H1 (cell line): ENCODE data around the gene GABRG3. TPM values are rescaled to one million over a fixed set of nuclear protein-coding genes. Genes with fewer than 3 reads are reported as not detected.

ENCODE experiments used
- CTCF ChIA-PET: fragments of 300-600 bp; sonication (Branson Sonifier 250); formaldehyde crosslinking; loops from one replicate; lab custom pipeline; 2021; ENCODE audit not compliant: partially characterized antibody; lab: Charles Lee
- POLR2A ChIA-PET: fragments of 300-600 bp; sonication (Branson Sonifier 250); formaldehyde crosslinking; loops from one replicate; lab custom pipeline; 2021; ENCODE audit warnings: inconsistent platforms; ENCODE audit not compliant: partially characterized antibody; lab: Charles Lee
- DNase-seq, 2 experiments: peaks; one replicate each; pipeline versions ENCODE4 v3.0.0 to v3.0.0-alpha.2; 2010 to 2022; ENCODE audit warnings: low spot score in 2 of 2, low read depth in 1 of 2, mixed read lengths in 1 of 2
- FAIRE-seq: peaks from 2 replicates; lab custom pipeline; 2011; peaks lifted over from hg19 to GRCh38; lab: Jason Lieb, UNC
- H2AFZ ChIP-seq: 2 replicates; pipeline ENCODE4 v1.8.1; 2012; ENCODE audit warnings: low read length, inconsistent platforms
- H2AK5ac ChIP-seq: 2 replicates; pipeline ENCODE4 v1.6.1; 2013; ENCODE audit warnings: low read depth, low read length
- H2BK120ac ChIP-seq: replicated peaks from 2 replicates; pipeline ENCODE3; 2013; ENCODE audit warnings: low read depth, low read length, inconsistent platforms
- H2BK12ac ChIP-seq: 2 replicates; pipeline ENCODE4 v1.6.1; 2013; ENCODE audit warnings: low read depth, low read length
- H2BK15ac ChIP-seq: 2 replicates; pipeline ENCODE4 v1.6.1; 2013; ENCODE audit warnings: low read length
- H2BK20ac ChIP-seq: 2 replicates; pipeline ENCODE4 v1.6.1; 2013; ENCODE audit warnings: low read length
- H2BK5ac ChIP-seq: 2 replicates; pipeline ENCODE4 v1.6.1; 2013; ENCODE audit warnings: low read depth, low read length
- H3K14ac ChIP-seq: 2 replicates; pipeline ENCODE4 v1.6.1; 2013; ENCODE audit warnings: inconsistent platforms; ENCODE audit not compliant: insufficient read length
- H3K18ac ChIP-seq: 2 replicates; pipeline ENCODE4 v1.6.1; 2013; ENCODE audit warnings: low read length; ENCODE audit errors: extremely low read depth
- H3K23ac ChIP-seq: 2 replicates; pipeline ENCODE4 v1.6.1; 2013; ENCODE audit warnings: inconsistent platforms; ENCODE audit not compliant: insufficient read length
- H3K23me2 ChIP-seq: 2 replicates; pipeline ENCODE4 v1.6.1; 2013; ENCODE audit warnings: low read depth, low read length
- H3K27ac ChIP-seq: 2 replicates; pipeline ENCODE4 v1.6.1; 2011; ENCODE audit warnings: low read depth, low read length, inconsistent platforms
- H3K27me3 ChIP-seq, 4 experiments: replicated peaks in 1 of 4; 1 replicate in 1 of 4; 2 replicates in 3 of 4; pipeline versions ENCODE4 v1.6.1 to v1.8.1; 2011 to 2013; ENCODE audit warnings: low read length in 3 of 4, mild to moderate bottlenecking in 3 of 4, inconsistent platforms in 2 of 4, mixed read lengths in 2 of 4, moderate library complexity in 1 of 4; ENCODE audit not compliant: control insufficient read depth in 3 of 4, insufficient read depth in 3 of 4; ENCODE audit errors: extremely low read depth in 1 of 4
- H3K36me3 ChIP-seq, 4 experiments: 2 replicates each; pipeline versions ENCODE4 v1.6.1 to v1.8.1; 2011 to 2013; ENCODE audit warnings: mild to moderate bottlenecking in 4 of 4, low read length in 3 of 4, moderate library complexity in 2 of 4, control low read depth in 1 of 4, inconsistent platforms in 1 of 4; ENCODE audit not compliant: insufficient read depth in 4 of 4, control insufficient read depth in 2 of 4
- H3K4ac ChIP-seq: replicated peaks from 2 replicates; pipeline ENCODE3; 2013; ENCODE audit warnings: low read length, low read depth, mixed read lengths, inconsistent platforms; ENCODE audit not compliant: insufficient read length
- H3K4me1 ChIP-seq, 4 experiments: replicated peaks in 1 of 4; 1 replicate in 1 of 4; 2 replicates in 3 of 4; pipeline versions ENCODE4 v1.6.1 to v1.8.1; 2011 to 2013; ENCODE audit warnings: low read length in 3 of 4, inconsistent platforms in 2 of 4, mixed read lengths in 1 of 4; ENCODE audit not compliant: insufficient read depth in 4 of 4, control insufficient read depth in 3 of 4
- H3K4me2 ChIP-seq, 2 experiments: 2 replicates each; pipeline versions ENCODE4 v1.6.1 to v1.8.1; 2011 to 2013; ENCODE audit warnings: low read depth in 2 of 2, low read length in 2 of 2, control low read depth in 1 of 2, inconsistent platforms in 1 of 2, mild to moderate bottlenecking in 1 of 2; ENCODE audit not compliant: insufficient read depth in 1 of 2
- H3K4me3 ChIP-seq, 4 experiments: fragments of 200-600, 300-600 bp in 1 of 4; sonication (generic), shearing (Covaris generic), sonication (Bioruptor Twin) in 1 of 4; 2 replicates each; pipeline versions ENCODE4 v1.5.1 to v1.8.1; 2011 to 2016; ENCODE audit warnings: low read length in 4 of 4, low read depth in 3 of 4, control low read depth in 2 of 4, inconsistent platforms in 2 of 4, mild to moderate bottlenecking in 2 of 4, mixed read lengths in 1 of 4, moderate library complexity in 1 of 4; ENCODE audit not compliant: insufficient read depth in 2 of 4; ENCODE audit errors: extremely low read depth in 1 of 4
- H3K56ac ChIP-seq: replicated peaks from 2 replicates; pipeline ENCODE3; 2013; ENCODE audit warnings: low read depth, mild to moderate bottlenecking, mixed read lengths, low read length, inconsistent platforms; ENCODE audit not compliant: insufficient read length
- H3K79me1 ChIP-seq: 2 replicates; pipeline ENCODE4 v1.6.1; 2013; ENCODE audit warnings: low read depth, low read length, control low read depth
- H3K79me2 ChIP-seq, 2 experiments: 2 replicates each; pipeline versions ENCODE4 v1.6.1 to v1.8.1; 2012 to 2013; ENCODE audit warnings: low read length in 2 of 2, mild to moderate bottlenecking in 2 of 2, inconsistent platforms in 1 of 2; ENCODE audit not compliant: insufficient read depth in 2 of 2, control insufficient read depth in 1 of 2
- H3K9ac ChIP-seq, 4 experiments: replicated peaks in 1 of 4; 1 replicate in 1 of 4; 2 replicates in 3 of 4; pipeline versions ENCODE4 v1.6.1 to v1.8.1; 2011 to 2013; ENCODE audit warnings: low read depth in 3 of 4, low read length in 3 of 4, control low read depth in 2 of 4, mild to moderate bottlenecking in 2 of 4, moderate library complexity in 2 of 4, inconsistent platforms in 1 of 4; ENCODE audit errors: extremely low read depth in 1 of 4
- H3K9me3 ChIP-seq, 2 experiments: 2 replicates each; pipeline versions ENCODE4 v1.6.1 to v1.8.1; 2012 to 2013; ENCODE audit warnings: mild to moderate bottlenecking in 2 of 2, moderate library complexity in 2 of 2, control low read depth in 1 of 2, inconsistent platforms in 1 of 2, low read depth in 1 of 2, low read length in 1 of 2, mixed read lengths in 1 of 2; ENCODE audit not compliant: insufficient read depth in 2 of 2
- H4K20me1 ChIP-seq, 2 experiments: replicated peaks in 1 of 2; 2 replicates each; pipeline versions ENCODE3 to v1.8.1; 2011 to 2013; ENCODE audit warnings: inconsistent platforms in 2 of 2, low read length in 2 of 2, mild to moderate bottlenecking in 1 of 2; ENCODE audit not compliant: insufficient read depth in 2 of 2, control insufficient read depth in 1 of 2
- H4K5ac ChIP-seq: 2 replicates; pipeline ENCODE4 v1.6.1; 2013; ENCODE audit warnings: low read length, low read depth, mixed read lengths, inconsistent platforms; ENCODE audit not compliant: insufficient read length
- H4K8ac ChIP-seq: 2 replicates; pipeline ENCODE4 v1.8.0; 2013; ENCODE audit warnings: mild to moderate bottlenecking, moderate library complexity, low read length, inconsistent platforms; ENCODE audit not compliant: insufficient read depth; ENCODE audit errors: extremely low read depth
- H4K91ac ChIP-seq: replicated peaks from 2 replicates; pipeline ENCODE3; 2013; ENCODE audit warnings: low read length, mixed read lengths, inconsistent platforms; ENCODE audit not compliant: insufficient read length
- CHD1 ChIP-seq: IDR thresholded peaks from 2 replicates; pipeline ENCODE4 v1.6.1; 2012; ENCODE audit warnings: low read depth, low read length, improper control_type of control experiment
- EGR1 ChIP-seq: IDR thresholded peaks from 2 replicates; pipeline ENCODE4 v1.6.1; 2011; ENCODE audit warnings: low read depth, low read length, borderline replicate concordance
- GTF2F1 ChIP-seq: IDR thresholded peaks from 2 replicates; pipeline ENCODE4 v1.6.1; 2012; ENCODE audit warnings: low read depth, low read length, improper control_type of control experiment, borderline replicate concordance
- HDAC6 ChIP-seq: IDR thresholded peaks from one replicate; pipeline ENCODE4 v1.7.1; 2012; ENCODE audit warnings: low read depth, mild to moderate bottlenecking, inconsistent platforms, low read length, moderate library complexity
- POU5F1 ChIP-seq: IDR thresholded peaks from 2 replicates; pipeline ENCODE4 v1.6.1; 2011; ENCODE audit warnings: low read depth, mild to moderate bottlenecking, low read length, moderate library complexity
- RFX5 ChIP-seq: IDR thresholded peaks from 2 replicates; pipeline ENCODE4 v1.6.1; 2011; ENCODE audit warnings: low read depth, low read length, improper control_type of control experiment, borderline replicate concordance
- RNF2 ChIP-seq: fragments of 200-900, 300-1000 bp; sonication (generic); IDR thresholded peaks from 2 replicates; pipeline ENCODE4 v1.7.1; 2016; ENCODE audit warnings: borderline replicate concordance, low read depth, mild to moderate bottlenecking, antibody characterized with exemption, low read length; ENCODE audit not compliant: poor library complexity, severe bottlenecking; ENCODE audit errors: missing control alignments
- SAP30 ChIP-seq: fragments of 300-600 bp; sonication (generic); IDR thresholded peaks from 2 replicates; pipeline ENCODE4 v1.7.1; 2012; ENCODE audit warnings: low read length, moderate library complexity, mild to moderate bottlenecking, inconsistent platforms; ENCODE audit not compliant: insufficient read depth, insufficient replicate concordance
- TAF7 ChIP-seq: optimal IDR thresholded peaks from 2 replicates; pipeline ENCODE3; 2011; ENCODE audit warnings: low read depth, mild to moderate bottlenecking, inconsistent platforms, low read length, moderate library complexity, borderline replicate concordance
- USF2 ChIP-seq: IDR thresholded peaks from 2 replicates; pipeline ENCODE4 v1.6.1; 2011; ENCODE audit warnings: low read length, improper control_type of control experiment
- YY1 ChIP-seq: IDR thresholded peaks from 2 replicates; pipeline ENCODE4 v1.6.1; 2011; ENCODE audit warnings: low read depth, mild to moderate bottlenecking, low read length
- ZNF274 ChIP-seq: IDR thresholded peaks from 2 replicates; pipeline ENCODE4 v1.7.0; 2012; ENCODE audit warnings: low read length, borderline replicate concordance; ENCODE audit errors: extremely low read depth
- whole genome bisulfite sequencing, 2 experiments: shearing (Covaris generic) in 1 of 2; methylation state at CpG; one replicate each; pipeline versions ENCODE4 v1.1.6 to v1.1.7; 2013 to 2015; ENCODE audit warnings: low lambda C conversion rate in 2 of 2, mixed read lengths in 2 of 2, inconsistent platforms in 1 of 2, low coverage in 1 of 2, missing lambda C conversion rate in 1 of 2; ENCODE audit not compliant: insufficient replicate concordance in 2 of 2, insufficient coverage in 1 of 2, insufficient read length in 1 of 2; ENCODE audit errors: extremely low coverage in 1 of 2, missing lambda C conversion rate in 1 of 2; 5-methylcytosine and 5-hydroxymethylcytosine counted together
- polyA plus RNA-seq, 7 experiments: library from polyadenylated mRNA; depleted of rRNA in 3 of 7; stranded (reverse) in 5 of 7; unstranded in 2 of 7; fragments of >200 nt in 5 of 7; fragments of 200-250 nt in 2 of 7; gene quantifications; 1 replicate in 5 of 7; 2 replicates in 1 of 7; 4 replicates in 1 of 7; pipeline versions ENCODE4 v1.2.1 to v1.2.3, GENCODE V29; 2011 to 2013; ENCODE audit warnings: missing spikeins in 2 of 7, mixed read lengths in 2 of 7
- total RNA-seq: library from RNA; stranded (reverse); fragmentation: NEBNext Ultra II Directional; extraction: Animal tissue kit (Norgen Biotek cat#: 25700); gene quantifications from 2 replicates; pipeline ENCODE4 v1.2.1, GENCODE V29; 2021

Gene GABRG3
- total and polyA plus RNA-seq, 2 of the 8 experiments (the other 6 are each of a cell fraction or from before 2014, with no cell fraction given): 0.17 to 0.80 TPM

DNA sequence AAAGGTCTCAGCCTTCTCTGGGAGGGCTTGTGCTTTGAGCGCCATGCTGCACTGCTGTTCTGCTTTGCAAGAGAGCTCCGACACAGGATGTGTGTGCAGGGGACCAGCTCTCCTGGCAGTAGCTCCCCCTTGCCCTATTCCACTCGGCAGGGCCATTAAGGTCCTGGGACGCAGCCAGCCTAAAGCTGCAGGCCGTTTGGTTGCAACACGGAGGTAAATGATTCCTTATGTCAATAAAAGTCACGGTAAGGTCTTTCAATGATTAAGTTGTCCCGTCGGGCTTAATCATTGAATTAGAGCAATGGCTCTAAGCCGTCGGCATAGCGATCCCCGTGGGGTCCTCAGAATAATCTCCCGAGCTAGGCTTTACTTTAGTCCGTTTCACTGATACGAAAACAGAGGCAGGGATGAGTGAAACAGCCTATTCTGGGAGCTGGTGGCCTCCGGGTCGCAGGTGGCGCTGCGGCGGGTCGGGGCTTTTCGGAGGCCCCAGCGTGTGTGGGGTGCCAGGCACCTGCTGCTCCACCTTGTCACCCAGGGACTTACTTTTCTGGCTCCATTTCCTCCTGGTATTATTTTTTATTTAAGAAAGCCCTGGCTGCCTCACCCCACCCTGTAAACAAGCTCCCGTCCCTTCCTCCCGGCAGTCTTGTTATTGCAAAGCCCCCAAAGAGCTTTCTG is 603.0 kb downstream of the GABRG3 start:
- Histone ChIP-seq H2BK15ac (no peak overlapping the region), H2AFZ (no peak overlapping the region), H3K4me2 (no peak overlapping the region), H3K4ac (no peak overlapping the region), H2BK12ac (no peak overlapping the region), H2AK5ac (no peak overlapping the region), H3K79me1 (no peaks in the 10 kb centered on the region), H3K14ac (no peak overlapping the region), H3K27ac (no peak overlapping the region), H3K23ac (no peak overlapping the region), H3K9me3 (no peaks in the 10 kb centered on the region), H4K5ac (no peak overlapping the region), H2BK120ac (no peak overlapping the region), H4K20me1 (no peaks in the 10 kb centered on the region), H3K56ac (no peak overlapping the region), H3K36me3 (no peaks in the 10 kb centered on the region), H3K27me3 (no peaks in the 10 kb centered on the region), H4K91ac (no peak overlapping the region), H3K4me3 (no peak overlapping the region), H4K8ac (no peak overlapping the region; the same call in 1 of the 2 replicates), H3K23me2 (no peaks in the 10 kb centered on the region), H3K18ac (no peak overlapping the region), H3K79me2 (no peaks in the 10 kb centered on the region), H3K9ac (no peak overlapping the region), H3K4me1 (no peaks in the 10 kb centered on the region), H2BK20ac (no peak overlapping the region), H2BK5ac (no peak overlapping the region)
- CTCF ChIA-PET: interaction anchor here (1.2 kb wide), 1 partner anchor 215 kb away, joined by 3 read pairs; no protein-coding TSS in a partner anchor
- 89% methylated on average over 23 of the region's 26 CpGs; no CpG with 5 or more reads in 1 of the 2 experiments for WGBS, 2 experiments
- POLR2A ChIA-PET: no interaction called here
- DNase-seq: no peak
- no peak for FAIRE-seq
- no peak for TF ChIP-seq SAP30
- TF ChIP-seq CHD1: no peak
- TF ChIP-seq POU5F1: no peak
- TF ChIP-seq RNF2: no peak
- TF ChIP-seq USF2: no peak
- TF ChIP-seq RFX5: no peak
- no peak for TF ChIP-seq YY1
- TF ChIP-seq EGR1: no peak
- TF ChIP-seq TAF7: no peak
- TF ChIP-seq HDAC6: no peak
- TF ChIP-seq GTF2F1: no peak
- TF ChIP-seq ZNF274: no peak
